ENCODE measurements around the gene STRN. TPM values are rescaled to one million over a fixed set of nuclear protein-coding genes. Genes with fewer than 3 reads are reported as not detected.

Gene STRN
- total RNA-seq, 1 donor from 2014 or later = 26.1 TPM

- Mint-ChIP-seq H3K4me1 (ENCODE audit: unreplicated experiment) (no peaks in the 10 kb centered on the region), H3K36me3 (no peaks in the 10 kb centered on the region), H3K9me3 (no peaks in the 10 kb centered on the region), H3K4me3 (no peak overlapping the region), H3K27ac (no peak overlapping the region), H3K27me3 (peaks cover 10% of the 10 kb centered on the region)
- DNase-seq (ENCODE audit: extremely low spot score, unreplicated experiment) = no peak
- TF ChIP-seq CTCF (conservative IDR thresholded peaks at IDR 0.05) = no peak
These were observed 168.8 kb downstream of the STRN start for GRCh38 chr2:36797324-36798070.

Other genes with a start within 250 kb of the STRN start
- 17.0 and 18.9 TPM in 2 replicates for gene HEATR5B, start 117.8 kb upstream of the STRN start, total RNA-seq (ENCODE audit: low replicate concordance)
- 4.8 and 7.8 TPM in 2 replicates for gene GPATCH11, start 118.0 kb upstream of the STRN start, total RNA-seq (ENCODE audit: low replicate concordance)
- gene EIF2AK2, start 190.4 kb upstream of the STRN start, total RNA-seq (ENCODE audit: low replicate concordance) = 34.9 and 37.9 TPM in 2 replicates
- gene SULT6B1, start 222.1 kb upstream of the STRN start, total RNA-seq (ENCODE audit: low replicate concordance) = not detected in 2 replicates
- 7.4 TPM in 1 of 2 replicates, not detected in the other for gene CEBPZOS, start 230.0 kb upstream of the STRN start, total RNA-seq (ENCODE audit: low replicate concordance)